A549 (cell line): ENCODE data around the gene JPT1. TPM values are rescaled to one million over a fixed set of nuclear protein-coding genes. Genes with fewer than 3 reads are reported as not detected.

Experiments used
- ATAC-seq, 2 experiments: fragments of 200-7000 bp in 1 of 2; fragments of >200 bp in 1 of 2; cut with Nextera tagmentation in 1 of 2; cut with Tn5 transposase in 1 of 2; 3 replicates each; pipeline versions ENCODE4 v1.8.0 to v1.9.1; 2018 to 2020; ENCODE audit warnings: mild to moderate bottlenecking in 1 of 2, moderate library complexity in 1 of 2
- CTCF ChIA-PET: fragments of 300-600 bp; sonication (Branson Sonifier 250); formaldehyde crosslinking; extraction: SDS; loops from one replicate; lab custom pipeline; 2021; ENCODE audit warnings: antibody characterized with exemption, inconsistent platforms; lab: Yijun Ruan, JAX
- POLR2A ChIA-PET: fragments of 350-600 bp; formaldehyde crosslinking; extraction: SDS; loops from one replicate; lab custom pipeline; 2021; ENCODE audit warnings: antibody characterized with exemption, inconsistent platforms; lab: Yijun Ruan, JAX
- DNase-seq, 2 experiments: peaks; one replicate each; pipeline versions ENCODE4 v3.0.0 to v3.0.0-alpha.2; 2011 to 2016; ENCODE audit warnings: low read depth in 1 of 2, low spot score in 1 of 2
- FAIRE-seq: peaks from 2 replicates; lab custom pipeline; 2011; peaks lifted over from hg19 to GRCh38; lab: Jason Lieb, UNC
- H3K27ac ChIP-seq, 2 experiments: fragments of >200 bp; sonication (Bioruptor Twin); formaldehyde crosslinking; 3 replicates each; pipeline ENCODE4 v1.5.1; 2016 to 2017
- H3K4me1 ChIP-seq: fragments of >200 bp; sonication (Bioruptor Twin); formaldehyde crosslinking; 3 replicates; pipeline ENCODE4 v1.6.1; 2016
- H3K4me2 ChIP-seq: fragments of >200 bp; sonication (Bioruptor Twin); formaldehyde crosslinking; 3 replicates; pipeline ENCODE4 v1.6.1; 2016
- H3K4me3 ChIP-seq: fragments of >200 bp; sonication (Bioruptor Twin); formaldehyde crosslinking; 3 replicates; pipeline ENCODE4 v1.5.1; 2016
- H3K9me3 ChIP-seq: fragments of >200 bp; sonication (Bioruptor Twin); formaldehyde crosslinking; 3 replicates; pipeline ENCODE4 v1.6.1; 2016
- CBX2 ChIP-seq: fragments of 200-600 bp; sonication (generic); IDR thresholded peaks from 2 replicates; pipeline ENCODE4 v1.6.1; 2016; ENCODE audit warnings: low read depth, mild to moderate bottlenecking, borderline replicate concordance
- CBX8 ChIP-seq: fragments of 200-600 bp; sonication (generic); IDR thresholded peaks from 2 replicates; pipeline ENCODE4 v1.6.1; 2016
- CEBPB ChIP-seq, 2 experiments: fragments of >200 bp in 1 of 2; sonication (Bioruptor Twin) in 1 of 2; formaldehyde crosslinking in 1 of 2; IDR thresholded peaks; 2 replicates each; pipeline ENCODE4 v1.6.1; 2012 to 2016
- CHD2 ChIP-seq: fragments of 150-350 bp; IDR thresholded peaks from 2 replicates; pipeline ENCODE4 v1.6.1; 2014; ENCODE audit warnings: low read length; ENCODE audit not compliant: partially characterized antibody
- CHD4 ChIP-seq: fragments of 200-600 bp; sonication (generic); IDR thresholded peaks from 2 replicates; pipeline ENCODE4 v1.6.1; 2016; ENCODE audit warnings: antibody characterized with exemption, mild to moderate bottlenecking, borderline replicate concordance
- EHMT2 ChIP-seq: fragments of 200-600 bp; sonication (generic); IDR thresholded peaks from 2 replicates; pipeline ENCODE4 v1.6.1; 2016; ENCODE audit warnings: antibody characterized with exemption, low read depth, mild to moderate bottlenecking, moderate library complexity
- ELK1 ChIP-seq: fragments of 150-350 bp; IDR thresholded peaks from 2 replicates; pipeline ENCODE4 v1.6.1; 2014; ENCODE audit warnings: low read depth, mild to moderate bottlenecking, low read length
- EP300 ChIP-seq, 2 experiments: fragments of >200 bp; sonication (Bioruptor Twin); formaldehyde crosslinking; IDR thresholded peaks; 2 replicates in 1 of 2; 3 replicates in 1 of 2; pipeline ENCODE4 v1.6.1; 2016 to 2017
- ESRRA ChIP-seq: fragments of 150-350 bp; IDR thresholded peaks from 2 replicates; pipeline ENCODE4 v1.6.1; 2014; ENCODE audit warnings: mild to moderate bottlenecking, low read length, borderline replicate concordance
- FOSB ChIP-seq: fragments of 250-450 bp; sonication (Bioruptor Pico); IDR thresholded peaks from 2 replicates; pipeline ENCODE4 v1.5.0; 2020; ENCODE audit warnings: mild to moderate bottlenecking, moderate library complexity
- FOXS1 ChIP-seq: fragments of 250-450 bp; sonication (Bioruptor Pico); IDR thresholded peaks from 2 replicates; pipeline ENCODE4 v1.5.0; 2020; ENCODE audit warnings: mild to moderate bottlenecking, moderate library complexity
- GATA3 ChIP-seq: IDR thresholded peaks from 2 replicates; pipeline ENCODE4 v1.6.1; 2012; ENCODE audit warnings: borderline replicate concordance
- HDAC2 ChIP-seq: fragments of 200-600 bp; sonication (generic); IDR thresholded peaks from 2 replicates; pipeline ENCODE4 v1.6.1; 2016
- KDM1A ChIP-seq: fragments of 200-600 bp; sonication (generic); IDR thresholded peaks from 2 replicates; pipeline ENCODE4 v1.6.1; 2016; ENCODE audit warnings: low read depth, mild to moderate bottlenecking
- MYC ChIP-seq: IDR thresholded peaks from 2 replicates; pipeline ENCODE4 v1.6.1; 2012; ENCODE audit warnings: mild to moderate bottlenecking, inconsistent platforms, low read length, improper control_type of control experiment, borderline replicate concordance
- NFE2L2 ChIP-seq: fragments of 150-350 bp; conservative IDR thresholded peaks from 2 replicates; pipeline ENCODE4 v1.6.1; 2014; ENCODE audit warnings: low read length
- NPAS2 ChIP-seq: fragments of 250-450 bp; sonication (Bioruptor Pico); IDR thresholded peaks from 2 replicates; pipeline ENCODE4 v1.8.0; 2022; ENCODE audit warnings: mild to moderate bottlenecking, moderate library complexity, borderline replicate concordance
- NR3C1 ChIP-seq: fragments of >200 bp; sonication (Bioruptor Twin); formaldehyde crosslinking; IDR thresholded peaks from 3 replicates; pipeline ENCODE4 v1.6.1; 2017
- POLR2AphosphoS2 ChIP-seq: conservative IDR thresholded peaks from 2 replicates; pipeline ENCODE4 v1.6.1; 2012; ENCODE audit warnings: low read length, improper control_type of control experiment, inconsistent platforms
- RAD21 ChIP-seq, 2 experiments: fragments of >200 bp in 1 of 2; sonication (Bioruptor Twin) in 1 of 2; formaldehyde crosslinking in 1 of 2; IDR thresholded peaks in 1 of 2; conservative IDR thresholded peaks in 1 of 2; 2 replicates in 1 of 2; 3 replicates in 1 of 2; pipeline ENCODE4 v1.6.1; 2012 to 2018; ENCODE audit warnings: inconsistent platforms in 1 of 2
- RCOR1 ChIP-seq: fragments of 150-350 bp; IDR thresholded peaks from 2 replicates; pipeline ENCODE4 v1.6.1; 2014; ENCODE audit warnings: antibody characterized with exemption, low read length, low read depth
- SMC3 ChIP-seq: fragments of >200 bp; sonication (Bioruptor Twin); formaldehyde crosslinking; IDR thresholded peaks from 3 replicates; pipeline ENCODE4 v1.6.1; 2018; ENCODE audit warnings: inconsistent platforms
- SREBF2 ChIP-seq: fragments of 450-650 bp; IDR thresholded peaks from 2 replicates; pipeline ENCODE4 v1.6.1; 2014; ENCODE audit warnings: mild to moderate bottlenecking, moderate library complexity
- TFCP2L1 ChIP-seq: fragments of 250-450 bp; sonication (Bioruptor Pico); IDR thresholded peaks from 2 replicates; pipeline ENCODE4 v1.5.0; 2021; ENCODE audit warnings: mild to moderate bottlenecking
- TP53 ChIP-seq: fragments of 250-450 bp; sonication (Bioruptor Pico); IDR thresholded peaks from 2 replicates; pipeline ENCODE4 v1.5.0; 2021; ENCODE audit warnings: mild to moderate bottlenecking, moderate library complexity
- ZC3H11A ChIP-seq: fragments of 450-650 bp; IDR thresholded peaks from 2 replicates; pipeline ENCODE4 v1.6.1; 2014; ENCODE audit warnings: antibody characterized with exemption, mild to moderate bottlenecking
- ZFP36 ChIP-seq: fragments of 450-650 bp; IDR thresholded peaks from 2 replicates; pipeline ENCODE4 v1.6.1; 2014; ENCODE audit warnings: borderline replicate concordance; ENCODE audit not compliant: partially characterized antibody
- ZNF302 ChIP-seq: fragments of 250-450 bp; sonication (Bioruptor Pico); IDR thresholded peaks from 2 replicates; pipeline ENCODE4 v1.9.0; 2021; ENCODE audit warnings: inconsistent platforms, mild to moderate bottlenecking, moderate library complexity
- WGBS: methylation state at CpG from one replicate; pipeline ENCODE4 v1.1.6; 2017; ENCODE audit errors: missing lambda C conversion rate; 5-methylcytosine and 5-hydroxymethylcytosine counted together
- polyA plus RNA-seq, 4 experiments: library from polyadenylated mRNA; depleted of rRNA in 3 of 4; stranded (reverse); fragments of >200 nt; fragmentation: RNase III in 1 of 4; extraction: RNeasy Plus Mini Kit Qiagen cat#74134 plus additional on column Dnase treatment in 1 of 4; gene quantifications; 2 replicates in 3 of 4; 3 replicates in 1 of 4; pipeline ENCODE4 v1.2.3, GENCODE V29; 2011 to 2017
- TF ChIP-seq, protein P1 (sequence below): fragments of 200-600 bp; sonication (generic); IDR thresholded peaks from 2 replicates; pipeline ENCODE4 v1.6.1; 2016; ENCODE audit warnings: antibody characterized with exemption, mild to moderate bottlenecking, moderate library complexity
- TF ChIP-seq, protein P2 (sequence below): fragments of 250-450 bp; sonication (Bioruptor Pico); IDR thresholded peaks from 2 replicates; pipeline ENCODE4 v1.5.0; 2020; ENCODE audit warnings: low read depth, mild to moderate bottlenecking, moderate library complexity
- TF ChIP-seq, protein P3 (sequence below): fragments of >200 bp; sonication (Bioruptor Twin); formaldehyde crosslinking; IDR thresholded peaks from 3 replicates; pipeline ENCODE4 v1.5.1; 2016

Gene JPT1
- polyA plus RNA-seq, 2 of the 4 experiments (the other 2 are of a cell fraction), result 196 to 623 TPM

DNA sequence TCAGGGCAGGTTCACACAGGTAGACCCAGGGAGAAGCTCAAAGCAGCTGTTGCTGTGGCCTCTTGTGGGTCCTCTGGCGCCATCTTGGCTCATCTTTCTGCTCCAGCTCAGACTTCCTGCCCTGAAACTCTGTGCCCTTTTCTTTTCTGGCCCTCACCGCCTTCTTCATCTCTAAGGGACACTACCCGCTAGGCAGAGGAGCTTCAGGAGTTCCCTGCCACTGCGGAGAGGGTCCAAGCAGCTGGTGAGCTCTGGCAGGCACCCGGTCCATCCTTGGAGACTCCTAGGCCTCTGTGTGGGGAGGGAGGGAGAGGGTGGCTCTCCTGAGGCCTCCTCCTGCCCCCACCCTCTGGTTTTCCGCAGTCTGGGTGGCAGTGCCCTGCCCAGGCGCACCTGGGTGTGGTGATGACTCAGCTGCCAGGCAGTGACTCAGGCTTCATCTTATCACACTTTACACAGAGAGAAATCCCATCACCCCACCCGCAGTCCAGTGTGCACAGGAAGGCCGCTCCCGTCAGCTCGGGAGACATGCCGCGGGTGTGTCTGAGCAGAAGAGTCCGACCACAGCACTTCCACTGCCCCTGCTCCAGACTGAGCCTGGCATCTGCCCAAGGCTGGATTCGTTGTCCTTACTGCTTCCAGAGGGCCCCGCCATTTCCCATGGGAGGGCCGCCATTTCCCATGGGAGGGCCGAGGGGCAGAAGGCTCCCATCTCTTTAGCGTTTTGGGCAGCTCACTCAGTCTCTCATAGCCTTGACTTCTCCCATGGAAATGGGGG, 30.1 kb downstream of the JPT1 start:
- H3K4me1 ChIP-seq, result peaks cover 61% of the 10 kb centered on the region
- peak; percentile 95 for FAIRE-seq
- H3K4me2 ChIP-seq, result peak overlapping the region; percentile 93
- ChIA-PET POLR2A (interaction anchor here (0.7 to 2.3 kb wide), 22 partner anchors 7 to 731 kb away, joined by 3 to 56 read pairs (median 4); partner anchors contain the start of genes ARMC7, FDXR, JPT1 and NT5C), CTCF (interaction anchor here (0.6 to 81.8 kb wide), 14 partner anchors 3 to 166 kb away, joined by 3 to 3429 read pairs (median 4); partner anchors contain the start of genes ARMC7, ATP5PD, JPT1 and KCTD2)
- peak; percentile 99 to 100 for DNase-seq
- H3K9me3 ChIP-seq, result no peaks in the 10 kb centered on the region
- WGBS, result 4% methylated on average over 19 of the region's 19 CpGs
- ATAC-seq, result peak; percentile 93
- peak overlapping the region; percentile 92 to 97 for H3K27ac ChIP-seq
- H3K4me3 ChIP-seq, result peak overlapping the region; percentile 31
- no peak for TF ChIP-seq ESRRA
- peak in 1 of 2 experiments; percentile 63; a peak in 1 of 4 replicates for TF ChIP-seq CEBPB (IDR thresholded peaks at IDR 0.05)
- peak; percentile 46; the same call in 2 of the 3 replicates for TF ChIP-seq SMC3
- TF ChIP-seq MYC, result peak; percentile 91
- peak; percentile 49; the same call in 1 of the 2 replicates for TF ChIP-seq NPAS2 (CRISPR knock-in tag)
- no peak; the same call in none of the 2 replicates for TF ChIP-seq FOSB (CRISPR knock-in tag)
- TF ChIP-seq NFE2L2, result peak; percentile 87
- TF ChIP-seq POLR2AphosphoS2, result peak; percentile 76
- TF ChIP-seq FOXS1 (CRISPR knock-in tag), result peak; percentile 90; the same call in 1 of the 2 replicates
- no peak for TF ChIP-seq ZFP36
- TF ChIP-seq KDM1A, result no peak
- no peak for TF ChIP-seq ELK1
- TF ChIP-seq, protein P1, sequence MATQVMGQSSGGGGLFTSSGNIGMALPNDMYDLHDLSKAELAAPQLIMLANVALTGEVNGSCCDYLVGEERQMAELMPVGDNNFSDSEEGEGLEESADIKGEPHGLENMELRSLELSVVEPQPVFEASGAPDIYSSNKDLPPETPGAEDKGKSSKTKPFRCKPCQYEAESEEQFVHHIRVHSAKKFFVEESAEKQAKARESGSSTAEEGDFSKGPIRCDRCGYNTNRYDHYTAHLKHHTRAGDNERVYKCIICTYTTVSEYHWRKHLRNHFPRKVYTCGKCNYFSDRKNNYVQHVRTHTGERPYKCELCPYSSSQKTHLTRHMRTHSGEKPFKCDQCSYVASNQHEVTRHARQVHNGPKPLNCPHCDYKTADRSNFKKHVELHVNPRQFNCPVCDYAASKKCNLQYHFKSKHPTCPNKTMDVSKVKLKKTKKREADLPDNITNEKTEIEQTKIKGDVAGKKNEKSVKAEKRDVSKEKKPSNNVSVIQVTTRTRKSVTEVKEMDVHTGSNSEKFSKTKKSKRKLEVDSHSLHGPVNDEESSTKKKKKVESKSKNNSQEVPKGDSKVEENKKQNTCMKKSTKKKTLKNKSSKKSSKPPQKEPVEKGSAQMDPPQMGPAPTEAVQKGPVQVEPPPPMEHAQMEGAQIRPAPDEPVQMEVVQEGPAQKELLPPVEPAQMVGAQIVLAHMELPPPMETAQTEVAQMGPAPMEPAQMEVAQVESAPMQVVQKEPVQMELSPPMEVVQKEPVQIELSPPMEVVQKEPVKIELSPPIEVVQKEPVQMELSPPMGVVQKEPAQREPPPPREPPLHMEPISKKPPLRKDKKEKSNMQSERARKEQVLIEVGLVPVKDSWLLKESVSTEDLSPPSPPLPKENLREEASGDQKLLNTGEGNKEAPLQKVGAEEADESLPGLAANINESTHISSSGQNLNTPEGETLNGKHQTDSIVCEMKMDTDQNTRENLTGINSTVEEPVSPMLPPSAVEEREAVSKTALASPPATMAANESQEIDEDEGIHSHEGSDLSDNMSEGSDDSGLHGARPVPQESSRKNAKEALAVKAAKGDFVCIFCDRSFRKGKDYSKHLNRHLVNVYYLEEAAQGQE, result no peak
- no peak for TF ChIP-seq SREBF2
- peak; percentile 92 for TF ChIP-seq TFCP2L1 (CRISPR knock-in tag)
- peak; percentile 90 for TF ChIP-seq TP53 (CRISPR knock-in tag)
- TF ChIP-seq ZC3H11A, result no peak
- no peak for TF ChIP-seq CBX8
- TF ChIP-seq, protein P2, sequence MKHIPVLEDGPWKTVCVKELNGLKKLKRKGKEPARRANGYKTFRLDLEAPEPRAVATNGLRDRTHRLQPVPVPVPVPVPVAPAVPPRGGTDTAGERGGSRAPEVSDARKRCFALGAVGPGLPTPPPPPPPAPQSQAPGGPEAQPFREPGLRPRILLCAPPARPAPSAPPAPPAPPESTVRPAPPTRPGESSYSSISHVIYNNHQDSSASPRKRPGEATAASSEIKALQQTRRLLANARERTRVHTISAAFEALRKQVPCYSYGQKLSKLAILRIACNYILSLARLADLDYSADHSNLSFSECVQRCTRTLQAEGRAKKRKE, result peak; percentile 91
- TF ChIP-seq HDAC2, result no peak
- 0 out of 2 replicates have a peak, but pooled peaks have one; percentile 45 for TF ChIP-seq RCOR1
- TF ChIP-seq EHMT2, result peak; percentile 63; the same call in 1 of the 2 replicates
- TF ChIP-seq, protein P3, sequence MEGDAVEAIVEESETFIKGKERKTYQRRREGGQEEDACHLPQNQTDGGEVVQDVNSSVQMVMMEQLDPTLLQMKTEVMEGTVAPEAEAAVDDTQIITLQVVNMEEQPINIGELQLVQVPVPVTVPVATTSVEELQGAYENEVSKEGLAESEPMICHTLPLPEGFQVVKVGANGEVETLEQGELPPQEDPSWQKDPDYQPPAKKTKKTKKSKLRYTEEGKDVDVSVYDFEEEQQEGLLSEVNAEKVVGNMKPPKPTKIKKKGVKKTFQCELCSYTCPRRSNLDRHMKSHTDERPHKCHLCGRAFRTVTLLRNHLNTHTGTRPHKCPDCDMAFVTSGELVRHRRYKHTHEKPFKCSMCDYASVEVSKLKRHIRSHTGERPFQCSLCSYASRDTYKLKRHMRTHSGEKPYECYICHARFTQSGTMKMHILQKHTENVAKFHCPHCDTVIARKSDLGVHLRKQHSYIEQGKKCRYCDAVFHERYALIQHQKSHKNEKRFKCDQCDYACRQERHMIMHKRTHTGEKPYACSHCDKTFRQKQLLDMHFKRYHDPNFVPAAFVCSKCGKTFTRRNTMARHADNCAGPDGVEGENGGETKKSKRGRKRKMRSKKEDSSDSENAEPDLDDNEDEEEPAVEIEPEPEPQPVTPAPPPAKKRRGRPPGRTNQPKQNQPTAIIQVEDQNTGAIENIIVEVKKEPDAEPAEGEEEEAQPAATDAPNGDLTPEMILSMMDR, result no peak; the same call in 2 of the 3 replicates
- TF ChIP-seq CBX2, result no peak
- no peak for TF ChIP-seq NR3C1
- TF ChIP-seq CHD4, result no peak
- TF ChIP-seq ZNF302 (CRISPR knock-in tag), result peak; percentile 95
- no peak for TF ChIP-seq CHD2
- TF ChIP-seq EP300 (IDR thresholded peaks at IDR 0.05), result peak; percentile 30 to 80; a peak in 3 of 5 replicates
- peak; percentile 93 for TF ChIP-seq GATA3
- TF ChIP-seq RAD21 (conservative IDR thresholded peaks at IDR 0.05 in 1 of 2, IDR thresholded peaks at IDR 0.05 in 1 of 2), result peak; percentile 30 to 39; a peak in 4 of 5 replicates
